Astrocyte (in vitro differentiated cells and primary cell): ENCODE results near the gene SMIM23.

ENCODE experiments used
- CTCF ChIP-seq: IDR thresholded peaks from 2 replicates; pipeline ENCODE4 v1.5.1; 2011; ENCODE audit warnings: low read depth, mild to moderate bottlenecking, inconsistent platforms, low read length, moderate library complexity; ENCODE audit not compliant: insufficient read depth
- EZH2 ChIP-seq: IDR thresholded peaks from 2 replicates; pipeline ENCODE4 v1.6.1; 2012; ENCODE audit warnings: mild to moderate bottlenecking, low read length, inconsistent platforms; ENCODE audit not compliant: insufficient read depth

- no peak for TF ChIP-seq CTCF
- TF ChIP-seq EZH2 = no peak
Measured at GRCh38 chr5:171776213-171776612, 9.4 kb upstream of the SMIM23 start.
